A549 (cell line): ENCODE measurements around the gene SMG1.
"Not testable (repeated sequence)": the region's sequence is repeated elsewhere in the genome, so short reads cannot be mapped to it uniquely, and the experiment has no call there.

Experiments
- CBX8 ChIP-seq: fragments of 200-600 bp; sonication (generic); IDR thresholded peaks from 2 replicates; pipeline ENCODE4 v1.6.1; 2016
- JUN ChIP-seq, 2 experiments: fragments of >200 bp; sonication (Bioruptor Twin); formaldehyde crosslinking; IDR thresholded peaks; 2 replicates in 1 of 2; 3 replicates in 1 of 2; pipeline ENCODE4 v1.6.1; 2016 to 2017
- MAFK ChIP-seq: fragments of 450-650 bp; IDR thresholded peaks from 2 replicates; pipeline ENCODE4 v1.6.1; 2014; ENCODE audit not compliant: partially characterized antibody
- NR3C1 ChIP-seq: fragments of >200 bp; sonication (Bioruptor Twin); formaldehyde crosslinking; IDR thresholded peaks from 3 replicates; pipeline ENCODE4 v1.6.1; 2017
- PHF8 ChIP-seq: fragments of 200-600 bp; sonication (generic); IDR thresholded peaks from 2 replicates; pipeline ENCODE4 v1.6.1; 2016; ENCODE audit warnings: low read depth, mild to moderate bottlenecking, antibody characterized with exemption, moderate library complexity, borderline replicate concordance
- RCOR1 ChIP-seq: fragments of 150-350 bp; IDR thresholded peaks from 2 replicates; pipeline ENCODE4 v1.6.1; 2014; ENCODE audit warnings: antibody characterized with exemption, low read length, low read depth
- TF ChIP-seq, protein P1 (sequence below): fragments of 250-450 bp; sonication (Bioruptor Pico); IDR thresholded peaks from 2 replicates; pipeline ENCODE4 v1.5.0; 2021; ENCODE audit warnings: mild to moderate bottlenecking, moderate library complexity, borderline replicate concordance
- TF ChIP-seq, protein P2 (sequence below): fragments of >200 bp; sonication (Bioruptor Twin); formaldehyde crosslinking; IDR thresholded peaks from 3 replicates; pipeline ENCODE4 v1.5.1; 2016
- TF ChIP-seq, protein P3 (sequence below): IDR thresholded peaks from 2 replicates; pipeline ENCODE4 v1.6.1; 2012
- TF ChIP-seq, protein P4 (sequence below): fragments of 450-650 bp; IDR thresholded peaks from 2 replicates; pipeline ENCODE4 v1.6.1; 2014; ENCODE audit warnings: antibody characterized with exemption

DNA sequence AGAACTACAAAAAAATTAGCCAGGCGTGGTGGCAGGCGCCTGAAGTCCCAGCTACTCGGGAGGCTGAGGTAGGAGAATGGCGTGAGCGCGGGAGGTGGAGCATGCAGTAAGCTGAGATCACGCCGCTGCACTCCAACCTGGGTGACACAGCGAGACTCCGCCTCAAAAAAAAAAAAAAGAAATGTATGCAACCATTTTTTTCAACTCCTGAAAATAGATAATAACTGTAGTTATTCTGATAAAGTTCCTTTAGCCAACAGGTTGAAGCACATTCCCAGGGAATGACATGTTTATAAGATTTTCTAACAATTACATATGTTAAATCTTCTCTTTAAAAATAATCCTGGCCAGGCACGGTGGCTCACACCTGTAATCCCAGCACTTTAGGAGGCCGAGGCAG lies 17.5 kb downstream of the SMG1 start:
- TF ChIP-seq MAFK; JUN (IDR thresholded peaks at IDR 0.05); CBX8; RCOR1; NR3C1; PHF8: not testable (repeated sequence)
- TF ChIP-seq, protein P1, sequence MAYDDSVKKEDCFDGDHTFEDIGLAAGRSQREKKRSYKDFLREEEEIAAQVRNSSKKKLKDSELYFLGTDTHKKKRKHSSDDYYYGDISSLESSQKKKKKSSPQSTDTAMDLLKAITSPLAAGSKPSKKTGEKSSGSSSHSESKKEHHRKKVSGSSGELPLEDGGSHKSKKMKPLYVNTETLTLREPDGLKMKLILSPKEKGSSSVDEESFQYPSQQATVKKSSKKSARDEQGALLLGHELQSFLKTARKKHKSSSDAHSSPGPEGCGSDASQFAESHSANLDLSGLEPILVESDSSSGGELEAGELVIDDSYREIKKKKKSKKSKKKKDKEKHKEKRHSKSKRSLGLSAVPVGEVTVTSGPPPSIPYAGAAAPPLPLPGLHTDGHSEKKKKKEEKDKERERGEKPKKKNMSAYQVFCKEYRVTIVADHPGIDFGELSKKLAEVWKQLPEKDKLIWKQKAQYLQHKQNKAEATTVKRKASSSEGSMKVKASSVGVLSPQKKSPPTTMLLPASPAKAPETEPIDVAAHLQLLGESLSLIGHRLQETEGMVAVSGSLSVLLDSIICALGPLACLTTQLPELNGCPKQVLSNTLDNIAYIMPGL (CRISPR knock-in tag) = not testable (repeated sequence)
- TF ChIP-seq, protein P2, sequence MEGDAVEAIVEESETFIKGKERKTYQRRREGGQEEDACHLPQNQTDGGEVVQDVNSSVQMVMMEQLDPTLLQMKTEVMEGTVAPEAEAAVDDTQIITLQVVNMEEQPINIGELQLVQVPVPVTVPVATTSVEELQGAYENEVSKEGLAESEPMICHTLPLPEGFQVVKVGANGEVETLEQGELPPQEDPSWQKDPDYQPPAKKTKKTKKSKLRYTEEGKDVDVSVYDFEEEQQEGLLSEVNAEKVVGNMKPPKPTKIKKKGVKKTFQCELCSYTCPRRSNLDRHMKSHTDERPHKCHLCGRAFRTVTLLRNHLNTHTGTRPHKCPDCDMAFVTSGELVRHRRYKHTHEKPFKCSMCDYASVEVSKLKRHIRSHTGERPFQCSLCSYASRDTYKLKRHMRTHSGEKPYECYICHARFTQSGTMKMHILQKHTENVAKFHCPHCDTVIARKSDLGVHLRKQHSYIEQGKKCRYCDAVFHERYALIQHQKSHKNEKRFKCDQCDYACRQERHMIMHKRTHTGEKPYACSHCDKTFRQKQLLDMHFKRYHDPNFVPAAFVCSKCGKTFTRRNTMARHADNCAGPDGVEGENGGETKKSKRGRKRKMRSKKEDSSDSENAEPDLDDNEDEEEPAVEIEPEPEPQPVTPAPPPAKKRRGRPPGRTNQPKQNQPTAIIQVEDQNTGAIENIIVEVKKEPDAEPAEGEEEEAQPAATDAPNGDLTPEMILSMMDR = not testable (repeated sequence)
- TF ChIP-seq, protein P3, sequence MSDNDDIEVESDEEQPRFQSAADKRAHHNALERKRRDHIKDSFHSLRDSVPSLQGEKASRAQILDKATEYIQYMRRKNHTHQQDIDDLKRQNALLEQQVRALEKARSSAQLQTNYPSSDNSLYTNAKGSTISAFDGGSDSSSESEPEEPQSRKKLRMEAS = not testable (repeated sequence)
- TF ChIP-seq, protein P4, sequence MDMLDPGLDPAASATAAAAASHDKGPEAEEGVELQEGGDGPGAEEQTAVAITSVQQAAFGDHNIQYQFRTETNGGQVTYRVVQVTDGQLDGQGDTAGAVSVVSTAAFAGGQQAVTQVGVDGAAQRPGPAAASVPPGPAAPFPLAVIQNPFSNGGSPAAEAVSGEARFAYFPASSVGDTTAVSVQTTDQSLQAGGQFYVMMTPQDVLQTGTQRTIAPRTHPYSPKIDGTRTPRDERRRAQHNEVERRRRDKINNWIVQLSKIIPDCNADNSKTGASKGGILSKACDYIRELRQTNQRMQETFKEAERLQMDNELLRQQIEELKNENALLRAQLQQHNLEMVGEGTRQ = not testable (repeated sequence)
